ENCODE measurements around the gene COL12A1. TPM values are rescaled to one million over a fixed set of nuclear protein-coding genes. Genes with fewer than 3 reads are reported as not detected.

The COL12A1 gene
- total and polyA plus RNA-seq, 2 of the 13 experiments (the other 11 are each of a cell fraction or from before 2014, with no cell fraction given): 0.02 TPM; not detected in 1

DNA sequence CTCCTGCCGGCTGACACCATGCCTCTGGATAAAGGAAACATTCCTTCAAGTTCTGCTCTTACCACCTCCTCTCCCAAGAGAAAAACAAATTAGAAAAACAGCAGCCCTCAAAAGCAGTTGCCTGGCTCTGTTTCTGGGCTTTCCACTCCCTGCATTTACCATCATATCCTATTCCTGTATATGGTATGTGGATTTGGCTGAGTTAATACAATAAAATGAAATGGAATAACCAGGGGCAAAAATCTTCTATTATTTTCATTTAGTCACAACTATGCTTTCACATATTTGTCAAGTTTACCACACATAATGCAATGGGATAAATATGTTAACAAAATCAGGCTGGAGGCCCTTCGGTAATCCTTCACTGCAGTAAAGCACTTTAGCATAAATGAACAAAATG, 34.3 kb downstream of the COL12A1 start:
- Histone ChIP-seq H3K36me3 (replicated peaks in 1 of 2; ENCODE audit: control insufficient read depth in 1 of 2, insufficient read depth in 2 of 2, low read length in 2 of 2) (no peaks in the 10 kb centered on the region), H3K9me3 (ENCODE audit: low read length) (no peaks in the 10 kb centered on the region), H3K27me3 (ENCODE audit: control insufficient read depth in 1 of 2, insufficient read depth in 2 of 2, low read length in 2 of 2) (no peaks in the 10 kb centered on the region), H3K79me2 (ENCODE audit: insufficient read depth, low read length) (no peaks in the 10 kb centered on the region), H3K9ac (ENCODE audit: insufficient read depth, low read depth, low read length) (no peak overlapping the region), H4K20me1 (ENCODE audit: insufficient read depth, low read length) (no peaks in the 10 kb centered on the region), H3K4me1 (ENCODE audit: insufficient read depth, low read length) (no peaks in the 10 kb centered on the region), H3K4me2 (ENCODE audit: low read depth, low read length) (no peak overlapping the region), H2AFZ (ENCODE audit: low read length) (no peak overlapping the region), H3K27ac (ENCODE audit: extremely low read length, insufficient read depth, low read length) (no peak overlapping the region), H3K4me3 (replicated peaks in 1 of 3; ENCODE audit: insufficient read depth in 1 of 3, low read depth in 2 of 3, low read length in 3 of 3) (no peak overlapping the region)
- WGBS (ENCODE audit: low lambda C conversion rate): 2% methylated on average over 2 of the region's 2 CpGs
- intact Hi-C loops (cut with micrococcal nuclease; ENCODE audit: unreplicated experiment) (no loop called here), in situ Hi-C loops (cut with HindIII; ENCODE audit: extremely low pct_ligation_motif_present, low pct_unique_long_range_greater_than_20kb) (no loop called here)
- BruUV-seq (replicated peaks): no TSS peak
- no peak for FAIRE-seq
- DNase-seq (ENCODE audit: low spot score): no peak
- no peak for ATAC-seq
- CTCF ChIA-PET (ENCODE audit: low intra/inter-chr PET ratio, low total read pairs): no interaction called here
- POLR2A ChIA-PET: no interaction called here
- TF ChIP-seq ZNF235 (CRISPR knock-in tag; IDR thresholded peaks at IDR 0.05; ENCODE audit: borderline replicate concordance) (no peak), KMT2A (CRISPR knock-in tag; IDR thresholded peaks at IDR 0.05) (no peak), SKI (IDR thresholded peaks at IDR 0.05; ENCODE audit: partially characterized antibody) (no peak), SYNCRIP (IDR thresholded peaks at IDR 0.05; ENCODE audit: insufficient read depth, low read depth, low read length) (no peak), ZNF749 (CRISPR knock-in tag; IDR thresholded peaks at IDR 0.05; ENCODE audit: borderline replicate concordance) (no peak), NFYB (CRISPR knock-in tag; IDR thresholded peaks at IDR 0.05) (no peak), ZNF7 (CRISPR knock-in tag; IDR thresholded peaks at IDR 0.05) (no peak), BRCA1 (CRISPR knock-in tag; IDR thresholded peaks at IDR 0.05) (no peak), CBFB (CRISPR knock-in tag; IDR thresholded peaks at IDR 0.05) (no peak), ZBTB1 (CRISPR knock-in tag; IDR thresholded peaks at IDR 0.05; ENCODE audit: borderline replicate concordance) (no peak), PLRG1 (conservative IDR thresholded peaks at IDR 0.05) (no peak), ZNF382 (CRISPR knock-in tag; IDR thresholded peaks at IDR 0.05; ENCODE audit: borderline replicate concordance) (no peak), ZBED4 (CRISPR knock-in tag; IDR thresholded peaks at IDR 0.05; ENCODE audit: borderline replicate concordance) (no peak), ZNF138 (CRISPR knock-in tag; IDR thresholded peaks at IDR 0.05; ENCODE audit: low read depth) (no peak)
- TF ChIP-seq, protein P1, sequence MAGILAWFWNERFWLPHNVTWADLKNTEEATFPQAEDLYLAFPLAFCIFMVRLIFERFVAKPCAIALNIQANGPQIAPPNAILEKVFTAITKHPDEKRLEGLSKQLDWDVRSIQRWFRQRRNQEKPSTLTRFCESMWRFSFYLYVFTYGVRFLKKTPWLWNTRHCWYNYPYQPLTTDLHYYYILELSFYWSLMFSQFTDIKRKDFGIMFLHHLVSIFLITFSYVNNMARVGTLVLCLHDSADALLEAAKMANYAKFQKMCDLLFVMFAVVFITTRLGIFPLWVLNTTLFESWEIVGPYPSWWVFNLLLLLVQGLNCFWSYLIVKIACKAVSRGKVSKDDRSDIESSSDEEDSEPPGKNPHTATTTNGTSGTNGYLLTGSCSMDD (CRISPR knock-in tag; IDR thresholded peaks at IDR 0.05): no peak
- TF ChIP-seq, protein P2, sequence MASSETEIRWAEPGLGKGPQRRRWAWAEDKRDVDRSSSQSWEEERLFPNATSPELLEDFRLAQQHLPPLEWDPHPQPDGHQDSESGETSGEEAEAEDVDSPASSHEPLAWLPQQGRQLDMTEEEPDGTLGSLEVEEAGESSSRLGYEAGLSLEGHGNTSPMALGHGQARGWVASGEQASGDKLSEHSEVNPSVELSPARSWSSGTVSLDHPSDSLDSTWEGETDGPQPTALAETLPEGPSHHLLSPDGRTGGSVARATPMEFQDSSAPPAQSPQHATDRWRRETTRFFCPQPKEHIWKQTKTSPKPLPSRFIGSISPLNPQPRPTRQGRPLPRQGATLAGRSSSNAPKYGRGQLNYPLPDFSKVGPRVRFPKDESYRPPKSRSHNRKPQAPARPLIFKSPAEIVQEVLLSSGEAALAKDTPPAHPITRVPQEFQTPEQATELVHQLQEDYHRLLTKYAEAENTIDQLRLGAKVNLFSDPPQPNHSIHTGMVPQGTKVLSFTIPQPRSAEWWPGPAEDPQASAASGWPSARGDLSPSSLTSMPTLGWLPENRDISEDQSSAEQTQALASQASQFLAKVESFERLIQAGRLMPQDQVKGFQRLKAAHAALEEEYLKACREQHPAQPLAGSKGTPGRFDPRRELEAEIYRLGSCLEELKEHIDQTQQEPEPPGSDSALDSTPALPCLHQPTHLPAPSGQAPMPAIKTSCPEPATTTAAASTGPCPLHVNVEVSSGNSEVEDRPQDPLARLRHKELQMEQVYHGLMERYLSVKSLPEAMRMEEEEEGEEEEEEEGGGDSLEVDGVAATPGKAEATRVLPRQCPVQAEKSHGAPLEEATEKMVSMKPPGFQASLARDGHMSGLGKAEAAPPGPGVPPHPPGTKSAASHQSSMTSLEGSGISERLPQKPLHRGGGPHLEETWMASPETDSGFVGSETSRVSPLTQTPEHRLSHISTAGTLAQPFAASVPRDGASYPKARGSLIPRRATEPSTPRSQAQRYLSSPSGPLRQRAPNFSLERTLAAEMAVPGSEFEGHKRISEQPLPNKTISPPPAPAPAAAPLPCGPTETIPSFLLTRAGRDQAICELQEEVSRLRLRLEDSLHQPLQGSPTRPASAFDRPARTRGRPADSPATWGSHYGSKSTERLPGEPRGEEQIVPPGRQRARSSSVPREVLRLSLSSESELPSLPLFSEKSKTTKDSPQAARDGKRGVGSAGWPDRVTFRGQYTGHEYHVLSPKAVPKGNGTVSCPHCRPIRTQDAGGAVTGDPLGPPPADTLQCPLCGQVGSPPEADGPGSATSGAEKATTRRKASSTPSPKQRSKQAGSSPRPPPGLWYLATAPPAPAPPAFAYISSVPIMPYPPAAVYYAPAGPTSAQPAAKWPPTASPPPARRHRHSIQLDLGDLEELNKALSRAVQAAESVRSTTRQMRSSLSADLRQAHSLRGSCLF (CRISPR knock-in tag; IDR thresholded peaks at IDR 0.05; ENCODE audit: borderline replicate concordance): no peak
